Brain microvascular endothelial cell (primary cell): ENCODE measurements around the gene OGDH.

Experiments
- DNase-seq: peaks from one replicate; pipeline ENCODE4 v3.0.0-alpha.2; 2020
- H3K27ac ChIP-seq: fragments of 250-450 bp; sonication (Bioruptor Pico); 2 replicates; pipeline ENCODE4 v1.5.1; 2020; ENCODE audit warnings: mild to moderate bottlenecking, moderate library complexity
- H3K27me3 ChIP-seq: fragments of 250-450 bp; sonication (Bioruptor Pico); replicated peaks from 2 replicates; pipeline ENCODE4 v1.5.1; 2020; ENCODE audit warnings: mild to moderate bottlenecking
- H3K36me3 ChIP-seq: fragments of 250-450 bp; sonication (Bioruptor Pico); replicated peaks from 2 replicates; pipeline ENCODE4 v1.5.1; 2020; ENCODE audit warnings: mild to moderate bottlenecking
- H3K4me3 ChIP-seq: 2 replicates; pipeline ENCODE4 v1.5.1; 2011; ENCODE audit warnings: low read depth, mild to moderate bottlenecking, control low read depth, low read length, moderate library complexity
- CTCF ChIP-seq: IDR thresholded peaks from 2 replicates; pipeline ENCODE4 v1.5.1; 2011; ENCODE audit warnings: low read depth, mild to moderate bottlenecking, moderate library complexity, low read length, control low read depth, inconsistent platforms; ENCODE audit errors: missing control alignments
- in situ Hi-C: cut with HindIII; loops from 2 replicates; pipeline ENCODE4 v1.10.0; 2017; ENCODE audit warnings: low sequenced_read_pairs, low pct_ligation_motif_present

Gene OGDH

GRCh38 chr7:44574287-44574872 lies 32.0 kb upstream of the OGDH start:
- peaks cover 48% of the 10 kb centered on the region for H3K36me3 ChIP-seq
- TF ChIP-seq CTCF, result no peak
- no peaks in the 10 kb centered on the region for H3K27me3 ChIP-seq
- peak overlapping the region; percentile 54 for H3K27ac ChIP-seq
- peak overlapping the region; percentile 96 for H3K4me3 ChIP-seq
- in situ Hi-C loops, result no loop called here
- DNase-seq, result no peak

GRCh38 chr7:44575054-44575453 lies 31.4 kb upstream of the OGDH start:
- Histone ChIP-seq H3K27ac (no peak overlapping the region), H3K27me3 (no peaks in the 10 kb centered on the region), H3K36me3 (peaks cover 44% of the 10 kb centered on the region), H3K4me3 (no peak overlapping the region)
- in situ Hi-C loops, result no loop called here
- DNase-seq, result no peak
- TF ChIP-seq CTCF, result no peak

DNA sequence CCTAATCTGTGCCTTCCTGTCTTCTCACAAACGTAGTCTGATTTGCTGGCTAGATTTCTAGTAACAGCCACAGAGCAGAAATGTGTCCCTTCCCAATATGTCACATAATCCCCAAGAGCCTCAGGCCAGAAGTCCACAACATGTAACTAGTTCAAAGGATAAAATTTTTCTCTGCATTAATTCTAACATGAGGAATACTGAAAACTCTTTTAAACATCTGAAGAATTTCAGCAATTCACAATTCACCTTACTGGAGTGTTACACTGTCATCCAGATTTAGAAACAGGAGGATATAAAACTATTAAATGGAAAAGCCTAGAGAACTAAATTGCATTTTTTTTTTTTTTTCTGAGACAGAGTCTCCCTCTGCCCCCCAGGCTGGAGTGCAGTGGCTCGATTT lies 30.2 kb upstream of the OGDH start:
- no peak for TF ChIP-seq CTCF

DNA sequence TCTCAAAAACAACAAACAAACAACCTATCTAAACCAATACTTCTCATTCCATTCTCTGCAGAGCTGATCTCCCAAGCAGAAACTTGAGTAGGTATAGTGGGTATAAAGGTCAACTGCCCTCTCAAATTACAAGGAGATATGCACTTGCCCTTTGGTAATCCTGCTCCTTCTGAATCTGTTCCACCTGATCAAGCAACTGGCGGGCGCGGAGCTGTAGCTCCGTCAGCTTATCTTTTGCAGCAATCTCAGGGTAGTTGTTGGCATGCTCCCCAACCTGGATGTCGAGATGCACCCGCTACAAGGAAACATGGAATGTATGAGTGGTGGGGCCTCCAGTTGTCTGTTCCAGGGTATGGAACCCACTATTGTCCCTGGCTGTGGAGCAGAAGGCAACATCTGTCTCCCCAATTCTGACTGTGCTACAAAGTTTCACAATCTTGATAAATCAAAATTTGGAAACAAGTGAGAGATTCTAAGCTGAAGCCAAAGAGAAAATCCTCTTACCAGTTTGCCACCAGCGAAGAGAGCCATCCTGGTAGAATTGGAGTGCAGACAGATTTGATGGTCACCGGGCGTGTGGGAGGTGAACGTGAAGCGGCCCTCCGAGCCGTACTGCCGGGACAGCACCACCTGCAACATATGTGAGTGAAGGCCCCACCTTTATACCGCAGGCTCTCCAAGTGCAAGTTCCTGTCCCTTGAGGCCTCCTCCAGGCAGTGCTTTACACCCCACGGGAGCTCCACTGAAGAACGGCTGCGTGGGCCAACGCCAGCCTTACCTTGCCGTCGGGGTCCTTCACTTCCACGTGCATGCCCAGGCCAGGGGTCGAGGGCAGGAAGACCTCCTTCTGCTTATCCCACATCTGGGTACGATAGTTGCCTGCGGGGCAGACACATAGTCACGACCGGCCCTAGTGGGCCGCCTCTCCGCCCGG lies 25.2 kb upstream of the OGDH start:
- peak overlapping the region; percentile 86 for H3K4me3 ChIP-seq
- H3K36me3 ChIP-seq, result peaks cover 12% of the 10 kb centered on the region
- in situ Hi-C loops, result no loop called here
- H3K27me3 ChIP-seq, result no peaks in the 10 kb centered on the region
- TF ChIP-seq CTCF, result no peak
- H3K27ac ChIP-seq, result peak overlapping the region; percentile 19
- DNase-seq, result no peak

More for the DNA sequence above, 30.2 kb upstream of the OGDH start:
- Histone ChIP-seq H3K27ac (no peak overlapping the region), H3K4me3 (no peak overlapping the region), H3K27me3 (no peaks in the 10 kb centered on the region), H3K36me3 (peaks cover 32% of the 10 kb centered on the region)
- in situ Hi-C loops, result no loop called here
- DNase-seq, result no peak

DNA sequence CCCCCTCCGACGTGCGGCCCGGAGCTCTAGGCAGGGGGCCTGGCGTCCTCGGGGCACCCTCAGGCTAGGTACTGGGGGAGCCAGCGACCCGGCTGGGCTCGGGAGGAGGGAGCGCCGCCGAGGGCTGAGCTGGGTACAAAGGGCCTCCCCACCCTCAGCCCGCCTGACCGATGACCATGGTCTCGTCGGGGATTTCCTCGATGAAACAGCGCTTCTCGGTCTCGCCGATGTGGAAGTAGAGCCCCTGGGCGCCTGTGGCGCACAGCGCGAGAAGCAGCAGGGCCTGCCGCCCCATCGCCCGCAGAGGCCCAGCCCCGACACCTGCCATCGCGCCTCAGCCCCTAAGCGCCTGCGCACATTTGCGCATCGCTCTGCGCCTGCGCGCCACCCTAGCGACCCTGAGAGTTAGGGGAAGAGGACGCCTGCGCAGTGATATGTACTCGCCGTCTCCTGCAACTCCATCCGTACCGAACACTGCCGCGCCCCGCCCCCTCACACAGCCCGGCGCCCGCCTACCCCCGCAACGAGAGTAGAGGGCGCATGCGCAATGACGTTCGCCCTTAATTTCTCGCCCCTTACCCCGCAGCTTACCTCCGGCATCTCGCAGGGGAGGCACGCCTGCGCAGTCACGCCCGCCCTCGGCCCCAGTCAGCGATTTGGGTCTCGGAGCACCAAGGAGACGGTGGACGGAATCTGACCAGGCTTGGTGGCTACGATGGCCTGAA lies 24.4 kb upstream of the OGDH start, which contains the start of gene TMED4:
TMED4 (minus strand) TSS at position 353 of the 725 bp plus-strand sequence; CDS start at position 328, 25 bp downstream.
- peaks cover 12% of the 10 kb centered on the region for H3K36me3 ChIP-seq
- peak; percentile 98 for DNase-seq
- in situ Hi-C loops, result no loop called here
- no peak for TF ChIP-seq CTCF
- H3K27ac ChIP-seq, result peak within 1 kb of the TSS; percentile 67
- no peaks in the 10 kb centered on the region for H3K27me3 ChIP-seq
- peak within 1 kb of the TSS; percentile 86 for H3K4me3 ChIP-seq
